Gastroesophageal sphincter (tissue), 4 donors: Measurements from ENCODE around the gene SWAP70. TPM values are rescaled to one million over a fixed set of nuclear protein-coding genes. Genes with fewer than 3 reads are reported as not detected.

Source experiments
- ATAC-seq: fragments of 150-250 bp; one replicate; pipeline ENCODE4 v1.9.1; 2016; ENCODE audit warnings: mild to moderate bottlenecking, moderate library complexity
- H3K27ac ChIP-seq, 4 donors: fragments of 200-600 bp; sonication (generic) in 3 of 4; 1 replicate in 3 of 4; 2 replicates in 1 of 4; pipeline ENCODE4 v1.5.1; 2016 to 2019
- H3K27me3 ChIP-seq: fragments of 200-600 bp; sonication (generic); one replicate; pipeline ENCODE4 v1.5.1; 2019
- H3K36me3 ChIP-seq, 2 donors: fragments of 200-600 bp; sonication (generic); one replicate each; pipeline ENCODE4 v1.5.1; 2019; ENCODE audit warnings: control low read depth in 1 of 2
- H3K4me1 ChIP-seq, 3 donors: fragments of 200-600 bp; sonication (generic); 1 replicate in 2 of 3; 2 replicates in 1 of 3; pipeline ENCODE4 v1.5.1; 2016 to 2019; ENCODE audit warnings: control low read depth in 2 of 3
- H3K4me3 ChIP-seq, 2 donors: fragments of 200-600 bp; sonication (generic); one replicate each; pipeline ENCODE4 v1.5.1; 2019; ENCODE audit warnings: mild to moderate bottlenecking in 1 of 2, moderate library complexity in 1 of 2
- H3K9me3 ChIP-seq, 3 donors: fragments of 200-600 bp; sonication (generic); one replicate each; pipeline ENCODE4 v1.5.1; 2017 to 2019; ENCODE audit warnings: control low read depth in 2 of 3
- CTCF ChIP-seq, 4 experiments: fragments of 200-600 bp in 2 of 4; fragments of 450-650 bp in 2 of 4; sonication (generic) in 1 of 4; IDR thresholded peaks; one replicate each; pipeline ENCODE4 v1.5.1; 2017 to 2019; ENCODE audit warnings: antibody characterized with exemption in 4 of 4, mild to moderate bottlenecking in 2 of 4, moderate library complexity in 2 of 4
- EP300 ChIP-seq: sonication (generic); formaldehyde crosslinking; IDR thresholded peaks from one replicate; pipeline ENCODE4 v1.6.1; 2017; ENCODE audit warnings: antibody characterized with exemption, mild to moderate bottlenecking
- POLR2A ChIP-seq, 2 donors: fragments of 450-650 bp; IDR thresholded peaks; one replicate each; pipeline ENCODE4 v1.6.1; 2017; ENCODE audit warnings: antibody characterized with exemption in 2 of 2, mild to moderate bottlenecking in 2 of 2, moderate library complexity in 1 of 2
- POLR2AphosphoS5 ChIP-seq: sonication (generic); formaldehyde crosslinking; IDR thresholded peaks from one replicate; pipeline ENCODE4 v1.6.1; 2017; ENCODE audit warnings: antibody characterized with exemption
- WGBS, 2 donors: methylation state at CpG; one replicate each; pipeline ENCODE4 v1.1.5; 2018; ENCODE audit warnings: low coverage in 1 of 2; 5-methylcytosine and 5-hydroxymethylcytosine counted together
- total RNA-seq, 4 donors: library from RNA; depleted of rRNA; stranded (reverse); fragments of >200 nt; gene quantifications; one replicate each; pipeline ENCODE4 v1.1.0, GENCODE V29; 2016

Gene SWAP70
- total RNA-seq, 4 donors from 2014 or later = 32.2 to 65.9 (median 45.0) TPM

GRCh38 chr11:9697766-9698165 lies 33.9 kb downstream of the SWAP70 start:
- no peaks in the 10 kb centered on the region for H3K9me3 ChIP-seq
- no peaks in the 10 kb centered on the region for H3K27me3 ChIP-seq
- WGBS, 2 donors = 88% methylated on average over 1 to 3 of the region's 4 CpGs
- ATAC-seq = no peak
- H3K4me3 ChIP-seq = no peak overlapping the region
- peaks cover 0 to 25% of the 10 kb centered on the region in 2 donors for H3K36me3 ChIP-seq
- no peak overlapping the region for H3K27ac ChIP-seq
- peaks cover 15 to 51% (median 18%) of the 10 kb centered on the region in 3 donors for H3K4me1 ChIP-seq
- TF ChIP-seq POLR2A (IDR thresholded peaks at IDR 0.05) (no peak), EP300 (no peak), POLR2AphosphoS5 (no peak), CTCF (IDR thresholded peaks at IDR 0.05) (no peak)

GRCh38 chr11:9700105-9700801 lies 36.4 kb downstream of the SWAP70 start:
- TF ChIP-seq POLR2AphosphoS5 (peak; percentile 23), EP300 (no peak), POLR2A (IDR thresholded peaks at IDR 0.05) (no peak), CTCF (IDR thresholded peaks at IDR 0.05) (no peak)
- WGBS, 2 donors = 0 to 16% methylated on average over 1 to 2 of the region's 2 CpGs
- H3K27ac ChIP-seq = peak overlapping the region; percentile 56 to 75 (median 70)
- no peaks in the 10 kb centered on the region for H3K27me3 ChIP-seq
- H3K4me3 ChIP-seq = no peak overlapping the region
- peaks cover 0 to 10% of the 10 kb centered on the region in 2 donors for H3K36me3 ChIP-seq
- no peak for ATAC-seq
- H3K9me3 ChIP-seq = no peaks in the 10 kb centered on the region
- H3K4me1 ChIP-seq = peaks cover 15 to 48% (median 25%) of the 10 kb centered on the region in 3 donors

GRCh38 chr11:9701799-9702198 lies 37.9 kb downstream of the SWAP70 start:
- WGBS, 2 donors = 33 to 89% methylated on average over 1 of the region's 1 CpG

GRCh38 chr11:9703280-9703679 lies 39.4 kb downstream of the SWAP70 start:
- peak overlapping the region in 3 of 4 donors; percentile 57 to 75 (median 71) for H3K27ac ChIP-seq
- ATAC-seq = no peak
- WGBS, 2 donors = 74 to 83% methylated on average over 3 to 5 of the region's 6 CpGs

More at GRCh38 chr11:9701799-9702198, 37.9 kb downstream of the SWAP70 start:
- Histone ChIP-seq H3K27ac (peak overlapping the region; percentile 28 to 75 (median 55)), H3K9me3 (no peaks in the 10 kb centered on the region), H3K27me3 (no peaks in the 10 kb centered on the region), H3K4me3 (no peak overlapping the region), H3K36me3 (peaks cover 0 to 3% of the 10 kb centered on the region in 2 donors), H3K4me1 (peaks cover 15 to 48% (median 25%) of the 10 kb centered on the region in 3 donors)
- no peak for TF ChIP-seq CTCF (IDR thresholded peaks at IDR 0.05)
- TF ChIP-seq EP300 = no peak
- no peak for TF ChIP-seq POLR2AphosphoS5
- TF ChIP-seq POLR2A (IDR thresholded peaks at IDR 0.05) = no peak
- no peak for ATAC-seq

More at GRCh38 chr11:9703280-9703679, 39.4 kb downstream of the SWAP70 start:
- Histone ChIP-seq H3K9me3 (no peaks in the 10 kb centered on the region), H3K4me1 (peaks cover 15 to 54% (median 25%) of the 10 kb centered on the region in 3 donors), H3K27me3 (no peaks in the 10 kb centered on the region), H3K4me3 (no peak overlapping the region), H3K36me3 (no peaks in the 10 kb centered on the region)
- TF ChIP-seq EP300 (no peak), CTCF (IDR thresholded peaks at IDR 0.05) (no peak), POLR2A (IDR thresholded peaks at IDR 0.05) (no peak)
